ENCODE measurements around the gene CDH13. TPM values are rescaled to one million over a fixed set of nuclear protein-coding genes. Genes with fewer than 3 reads are reported as not detected.

The CDH13 gene
- total RNA-seq, 2 experiments from 2014 or later: not detected

DNA sequence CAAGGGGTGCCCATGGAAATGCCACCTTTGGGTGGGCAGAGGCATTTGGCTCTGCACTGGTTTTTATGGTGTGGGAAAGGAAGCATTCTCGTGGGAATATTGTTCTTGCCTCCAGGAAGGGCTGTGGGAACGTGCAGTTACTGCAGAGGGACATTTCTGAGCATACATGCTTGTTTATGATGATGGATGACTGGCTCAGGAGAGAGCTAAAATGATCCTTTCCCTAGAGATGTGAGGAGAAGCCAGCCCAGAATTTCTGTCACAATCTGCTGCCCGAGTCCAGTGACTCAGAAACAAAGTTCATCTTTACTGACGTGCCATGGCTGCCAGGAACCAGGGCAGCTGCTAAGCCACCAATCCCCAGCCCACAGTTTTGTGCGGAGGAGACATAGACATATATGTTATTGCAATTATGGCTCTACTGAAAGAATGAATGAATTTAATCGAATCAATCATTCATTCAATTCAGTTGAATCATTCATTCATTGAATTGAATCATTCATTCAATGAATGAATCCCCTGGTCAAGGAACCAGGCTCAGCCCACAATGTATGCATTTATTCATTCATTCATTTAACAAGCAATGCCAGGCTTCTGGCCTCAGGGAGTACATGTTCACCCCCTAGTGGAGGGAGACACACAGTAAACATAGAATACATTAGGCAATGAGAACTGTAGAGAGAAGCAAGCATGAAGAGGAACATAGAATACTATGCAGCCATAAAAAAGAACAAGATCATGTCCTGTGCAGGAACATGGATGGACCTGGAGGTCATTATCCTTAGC is 766.6 kb downstream of the CDH13 start:
- Mint-ChIP-seq H3K36me3 (no peaks in the 10 kb centered on the region), H3K27ac (no peak overlapping the region), H3K27me3 (no peaks in the 10 kb centered on the region), H3K4me1 (no peaks in the 10 kb centered on the region), H3K9me3 (ENCODE audit: low read depth) (peaks cover 13% of the 10 kb centered on the region), H3K4me3 (no peak overlapping the region)
- ATAC-seq (no peak), DNase-seq (no peak)
- CTCF ChIA-PET: no interaction called here

GRCh38 chr16:83397601-83398291 is 771.0 kb downstream of the CDH13 start:
- no peak overlapping the region for H3K27ac Mint-ChIP-seq
- ATAC-seq: no peak
- CTCF ChIA-PET: no interaction called here
- H3K4me1 Mint-ChIP-seq: no peaks in the 10 kb centered on the region
- peaks cover 9% of the 10 kb centered on the region for H3K9me3 Mint-ChIP-seq (ENCODE audit: low read depth)
- no peak overlapping the region for H3K4me3 Mint-ChIP-seq
- no peak for DNase-seq
- H3K36me3 Mint-ChIP-seq: no peaks in the 10 kb centered on the region
- H3K27me3 Mint-ChIP-seq: no peaks in the 10 kb centered on the region

DNA sequence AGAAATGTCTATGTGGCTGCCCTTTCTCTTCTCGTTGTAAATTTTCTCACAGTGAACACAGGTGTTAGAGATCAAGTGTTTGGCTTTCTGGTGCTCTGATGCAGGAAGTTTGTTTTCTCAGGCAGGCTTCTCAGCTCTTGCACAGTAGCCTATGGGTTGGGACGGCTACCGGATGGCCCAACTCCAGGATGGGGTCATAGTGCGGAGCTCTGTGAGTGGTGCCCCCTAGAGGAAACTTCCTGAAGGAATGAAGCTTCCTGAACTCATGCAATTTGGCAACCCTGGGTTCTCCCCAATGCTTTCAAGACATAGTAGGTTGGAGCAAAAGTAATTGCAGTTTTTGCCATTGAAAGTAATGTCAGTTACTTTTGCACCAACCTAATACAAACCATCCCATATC is 773.5 kb downstream of the CDH13 start:
- H3K27me3 Mint-ChIP-seq: no peaks in the 10 kb centered on the region
- ATAC-seq (no peak), DNase-seq (no peak)
- no peaks in the 10 kb centered on the region for H3K36me3 Mint-ChIP-seq
- no peak overlapping the region for H3K4me3 Mint-ChIP-seq
- CTCF ChIA-PET: no interaction called here
- peaks cover 6% of the 10 kb centered on the region for H3K9me3 Mint-ChIP-seq (ENCODE audit: low read depth)
- H3K4me1 Mint-ChIP-seq: no peaks in the 10 kb centered on the region
- no peak overlapping the region for H3K27ac Mint-ChIP-seq

DNA sequence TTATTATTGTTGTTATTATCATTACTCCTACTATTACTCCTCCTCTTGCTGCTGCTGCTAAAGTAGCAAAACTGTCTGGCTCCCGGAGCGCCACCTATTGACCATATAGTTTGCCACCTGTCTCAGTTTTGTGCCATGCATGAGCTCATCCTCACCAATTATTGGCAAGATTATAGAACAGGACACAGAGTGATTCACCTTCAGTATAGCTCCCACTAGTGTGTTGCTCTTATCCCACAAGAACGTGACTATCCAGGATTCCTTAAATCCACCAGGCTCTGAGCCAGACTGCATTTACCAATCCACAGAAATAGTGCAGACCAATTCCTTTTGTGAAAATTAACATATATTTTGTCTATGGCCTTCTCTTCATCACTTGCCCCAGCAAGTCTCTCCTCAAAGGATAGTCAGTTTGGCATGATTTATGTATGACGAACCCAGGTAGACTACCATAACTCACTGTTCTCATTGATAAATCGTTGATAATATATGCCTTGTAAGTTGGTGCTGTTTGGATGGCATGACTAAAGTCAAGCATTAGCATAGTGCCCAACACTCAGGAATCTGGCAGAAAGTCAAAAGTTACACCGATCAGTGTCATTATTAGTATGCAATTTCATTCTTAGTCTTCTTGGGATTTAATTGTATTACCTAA is 775.5 kb downstream of the CDH13 start:
- ATAC-seq (no peak), DNase-seq (no peak)
- no peak overlapping the region for H3K27ac Mint-ChIP-seq
- no peak overlapping the region for H3K4me3 Mint-ChIP-seq
- no peaks in the 10 kb centered on the region for H3K36me3 Mint-ChIP-seq
- H3K9me3 Mint-ChIP-seq (ENCODE audit: low read depth): no peaks in the 10 kb centered on the region
- CTCF ChIA-PET: no interaction called here
- H3K4me1 Mint-ChIP-seq: no peaks in the 10 kb centered on the region
- H3K27me3 Mint-ChIP-seq: no peaks in the 10 kb centered on the region

GRCh38 chr16:83402967-83403366 is 776.2 kb downstream of the CDH13 start:
- no peak for ATAC-seq
- Mint-ChIP-seq H3K9me3 (ENCODE audit: low read depth) (no peaks in the 10 kb centered on the region), H3K4me1 (no peaks in the 10 kb centered on the region), H3K27me3 (no peaks in the 10 kb centered on the region), H3K27ac (no peak overlapping the region), H3K4me3 (no peak overlapping the region), H3K36me3 (no peaks in the 10 kb centered on the region)
- no peak for DNase-seq
- CTCF ChIA-PET: no interaction called here

DNA sequence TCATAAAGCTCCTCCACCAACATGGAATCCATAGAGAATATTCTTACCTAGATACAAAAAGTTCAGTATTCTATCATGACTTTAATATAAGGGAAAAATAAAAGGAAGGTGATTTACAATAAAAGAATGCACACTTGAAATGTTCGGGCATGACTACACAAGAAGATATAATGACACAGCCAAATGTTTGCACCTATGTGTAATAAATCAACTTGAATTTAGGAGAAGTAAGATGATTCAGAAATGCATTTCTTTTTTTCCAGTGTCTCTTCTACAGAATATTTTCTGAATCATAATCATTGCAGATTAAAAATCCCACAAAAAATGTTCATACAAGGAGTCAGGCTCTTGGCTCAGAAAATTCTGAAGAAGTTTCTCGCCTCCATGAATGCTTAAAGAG is 777.0 kb downstream of the CDH13 start:
- Mint-ChIP-seq H3K4me1 (no peaks in the 10 kb centered on the region), H3K4me3 (no peak overlapping the region), H3K27me3 (no peaks in the 10 kb centered on the region), H3K27ac (no peak overlapping the region), H3K9me3 (ENCODE audit: low read depth) (no peaks in the 10 kb centered on the region), H3K36me3 (no peaks in the 10 kb centered on the region)
- no peak for ATAC-seq
- DNase-seq: no peak
- CTCF ChIA-PET: no interaction called here

- Mint-ChIP-seq H3K4me1 (no peaks in the 10 kb centered on the region), H3K36me3 (no peaks in the 10 kb centered on the region), H3K9me3 (ENCODE audit: low read depth) (no peaks in the 10 kb centered on the region), H3K27ac (no peak overlapping the region), H3K4me3 (no peak overlapping the region), H3K27me3 (no peaks in the 10 kb centered on the region)
- DNase-seq (no peak), ATAC-seq (no peak)
- CTCF ChIA-PET: no interaction called here
Observed at GRCh38 chr16:83404261-83404660, 777.5 kb downstream of the CDH13 start.

GRCh38 chr16:83407928-83408327 is 781.2 kb downstream of the CDH13 start:
- Mint-ChIP-seq H3K4me3 (no peak overlapping the region), H3K27me3 (no peaks in the 10 kb centered on the region), H3K4me1 (no peaks in the 10 kb centered on the region), H3K36me3 (no peaks in the 10 kb centered on the region), H3K9me3 (ENCODE audit: low read depth) (peaks cover 2% of the 10 kb centered on the region), H3K27ac (no peak overlapping the region)
- ATAC-seq (no peak), DNase-seq (no peak)
- CTCF ChIA-PET: no interaction called here

DNA sequence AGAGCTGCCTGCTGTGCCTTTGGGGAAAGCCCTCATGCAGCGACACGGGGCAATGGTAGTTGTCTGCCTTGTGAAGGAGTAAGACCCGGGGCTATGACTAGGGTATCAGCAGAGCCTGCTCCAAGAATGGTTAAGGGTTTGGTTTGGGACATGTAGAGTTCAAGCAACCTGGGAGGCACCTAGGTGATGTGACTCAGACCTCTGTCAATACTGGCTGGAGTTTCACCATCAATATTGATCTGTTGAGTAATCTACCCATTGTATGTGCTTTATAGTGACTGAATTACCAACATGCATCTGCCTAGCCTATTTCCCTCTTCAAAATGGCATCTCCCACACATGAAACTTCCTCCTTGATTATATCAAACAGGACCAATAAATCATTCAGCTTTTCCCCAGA is 782.6 kb downstream of the CDH13 start:
- H3K27me3 Mint-ChIP-seq: no peaks in the 10 kb centered on the region
- no peak for DNase-seq
- CTCF ChIA-PET: no interaction called here

DNA sequence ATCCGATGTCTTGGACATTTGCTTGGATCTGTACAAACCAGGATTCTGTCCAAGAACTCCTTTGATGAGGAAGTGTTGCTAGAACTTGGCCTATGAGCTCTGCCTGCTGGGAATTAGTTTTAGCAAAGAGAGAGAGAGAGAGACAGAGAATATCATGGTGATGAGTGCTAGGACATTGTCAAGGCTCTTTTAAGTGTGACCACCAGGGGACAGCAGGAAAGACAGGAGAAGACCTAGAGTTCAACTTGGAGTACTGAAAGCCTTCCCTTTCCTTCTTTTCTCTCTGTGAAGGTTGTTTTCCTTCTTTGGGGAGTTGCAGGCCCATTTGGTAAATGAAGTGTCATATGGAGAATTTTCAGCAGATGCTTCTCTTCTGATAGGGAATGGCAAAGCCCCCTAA is 791.8 kb downstream of the CDH13 start:
- Mint-ChIP-seq H3K9me3 (ENCODE audit: low read depth) (no peaks in the 10 kb centered on the region), H3K36me3 (no peaks in the 10 kb centered on the region), H3K4me1 (no peaks in the 10 kb centered on the region), H3K4me3 (no peak overlapping the region), H3K27me3 (no peaks in the 10 kb centered on the region), H3K27ac (no peak overlapping the region)
- CTCF ChIA-PET: no interaction called here
- DNase-seq (no peak), ATAC-seq (no peak)

More for the DNA sequence above, 782.6 kb downstream of the CDH13 start:
- Mint-ChIP-seq H3K4me1 (no peaks in the 10 kb centered on the region), H3K36me3 (no peaks in the 10 kb centered on the region), H3K27ac (no peak overlapping the region), H3K4me3 (no peak overlapping the region), H3K9me3 (ENCODE audit: low read depth) (peaks cover 2% of the 10 kb centered on the region)
- ATAC-seq: no peak

DNA sequence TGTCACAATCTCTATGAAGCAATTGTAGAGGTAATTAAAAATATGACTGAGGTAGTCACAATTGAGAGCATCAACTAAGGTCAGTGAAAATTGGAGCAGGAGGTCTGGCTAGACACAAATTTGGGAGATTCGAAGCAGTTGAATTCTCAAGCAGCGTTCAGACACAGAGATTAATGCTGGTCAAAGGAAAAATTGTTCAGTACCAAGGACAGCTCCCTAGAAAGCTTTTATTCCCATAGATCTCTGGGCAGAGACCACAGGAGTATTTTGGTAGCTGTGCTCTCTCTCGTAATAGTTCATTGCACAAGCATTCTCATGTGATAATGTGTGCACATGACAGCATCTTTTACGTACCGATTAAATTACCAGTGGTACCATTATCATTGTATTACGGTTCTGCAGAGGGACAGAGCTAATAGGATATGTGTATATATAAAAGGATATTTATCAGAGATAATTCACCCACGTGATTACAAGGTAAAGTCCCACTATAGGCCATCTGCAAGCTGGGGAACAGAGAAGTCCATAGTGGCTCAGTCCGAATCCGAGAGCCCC is 793.5 kb downstream of the CDH13 start:
- no peaks in the 10 kb centered on the region for H3K36me3 Mint-ChIP-seq
- no peak overlapping the region for H3K4me3 Mint-ChIP-seq
- no peak for DNase-seq
- ATAC-seq: no peak
- H3K27ac Mint-ChIP-seq: no peak overlapping the region
- no peaks in the 10 kb centered on the region for H3K9me3 Mint-ChIP-seq (ENCODE audit: low read depth)
- H3K4me1 Mint-ChIP-seq: no peaks in the 10 kb centered on the region
- no peaks in the 10 kb centered on the region for H3K27me3 Mint-ChIP-seq
- CTCF ChIA-PET: no interaction called here

- no peaks in the 10 kb centered on the region for H3K4me1 Mint-ChIP-seq
- DNase-seq (no peak), ATAC-seq (no peak)
- H3K9me3 Mint-ChIP-seq (ENCODE audit: low read depth): peaks cover 6% of the 10 kb centered on the region
- CTCF ChIA-PET: no interaction called here
- H3K27ac Mint-ChIP-seq: no peak overlapping the region
- H3K27me3 Mint-ChIP-seq: no peaks in the 10 kb centered on the region
- no peaks in the 10 kb centered on the region for H3K36me3 Mint-ChIP-seq
- no peak overlapping the region for H3K4me3 Mint-ChIP-seq
Observed at GRCh38 chr16:83433201-83433600, 806.4 kb downstream of the CDH13 start.

DNA sequence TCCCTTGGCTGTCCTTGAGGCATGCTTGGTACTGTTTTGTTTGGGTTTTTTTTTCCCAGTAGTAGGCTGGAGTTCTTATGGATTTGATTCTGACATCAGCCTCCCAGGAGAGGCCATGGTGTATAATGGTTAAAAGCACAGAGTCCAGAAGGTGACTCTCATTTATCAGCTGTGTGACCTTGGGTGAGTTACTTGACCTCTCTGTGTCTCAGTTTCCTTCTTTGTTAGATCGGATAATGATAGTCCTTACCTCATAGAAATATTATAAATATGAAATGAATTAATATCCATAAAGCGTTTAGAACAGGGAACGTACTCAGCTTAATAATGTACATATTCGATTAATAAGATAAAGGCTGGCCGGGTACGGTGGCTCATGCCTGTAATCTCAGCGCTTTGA is 810.3 kb downstream of the CDH13 start:
- H3K4me1 Mint-ChIP-seq: no peaks in the 10 kb centered on the region
- H3K36me3 Mint-ChIP-seq: no peaks in the 10 kb centered on the region
- CTCF ChIA-PET: no interaction called here
- H3K27me3 Mint-ChIP-seq: no peaks in the 10 kb centered on the region
- no peak overlapping the region for H3K4me3 Mint-ChIP-seq
- no peak overlapping the region for H3K27ac Mint-ChIP-seq
- ATAC-seq (no peak), DNase-seq (no peak)
- peaks cover 2% of the 10 kb centered on the region for H3K9me3 Mint-ChIP-seq (ENCODE audit: low read depth)

DNA sequence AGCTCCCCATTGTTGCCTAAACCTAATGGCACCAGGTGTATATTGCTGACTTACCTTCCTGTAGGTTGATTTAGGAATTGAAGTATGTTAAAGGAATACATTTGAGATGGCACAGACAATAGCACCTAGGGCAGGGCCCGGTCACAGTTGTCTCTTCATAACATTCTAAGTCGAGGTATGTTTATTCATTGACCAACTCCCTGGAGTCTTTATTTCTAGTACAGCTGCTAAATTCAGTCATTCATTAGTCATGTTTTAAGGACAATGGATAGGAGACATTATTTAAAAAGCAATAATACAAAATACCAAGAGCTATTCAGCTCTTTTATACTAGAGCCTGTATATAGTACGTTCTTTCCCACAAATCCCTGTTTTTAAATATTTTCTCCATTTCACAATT is 811.6 kb downstream of the CDH13 start:
- peaks cover 2% of the 10 kb centered on the region for H3K9me3 Mint-ChIP-seq (ENCODE audit: low read depth)
- no peaks in the 10 kb centered on the region for H3K4me1 Mint-ChIP-seq
- ATAC-seq (no peak), DNase-seq (no peak)
- CTCF ChIA-PET: no interaction called here
- no peaks in the 10 kb centered on the region for H3K27me3 Mint-ChIP-seq
- H3K36me3 Mint-ChIP-seq: no peaks in the 10 kb centered on the region
- no peak overlapping the region for H3K4me3 Mint-ChIP-seq
- H3K27ac Mint-ChIP-seq: no peak overlapping the region

All from activated CD8-positive, alpha-beta memory T cell treated with anti-CD3 and anti-CD28 coated beads, Interleukin-2, amount 10 ng/mL, durations not matched to agents 7 days and 5 days (primary cell).